HG02870 (cell line): Measurements from ENCODE around the gene CBLC.

Experiments used
- ATAC-seq: cut with Tn5 transposase; IDR thresholded peaks from one replicate; pipeline ENCODE4 v1.9.1; 2021; ENCODE audit warnings: mild to moderate bottlenecking, moderate library complexity; ENCODE audit not compliant: unreplicated experiment

The CBLC gene

GRCh38 chr19:44746616-44746945 lies 31.1 kb upstream of the CBLC start:
- no peak for ATAC-seq

DNA sequence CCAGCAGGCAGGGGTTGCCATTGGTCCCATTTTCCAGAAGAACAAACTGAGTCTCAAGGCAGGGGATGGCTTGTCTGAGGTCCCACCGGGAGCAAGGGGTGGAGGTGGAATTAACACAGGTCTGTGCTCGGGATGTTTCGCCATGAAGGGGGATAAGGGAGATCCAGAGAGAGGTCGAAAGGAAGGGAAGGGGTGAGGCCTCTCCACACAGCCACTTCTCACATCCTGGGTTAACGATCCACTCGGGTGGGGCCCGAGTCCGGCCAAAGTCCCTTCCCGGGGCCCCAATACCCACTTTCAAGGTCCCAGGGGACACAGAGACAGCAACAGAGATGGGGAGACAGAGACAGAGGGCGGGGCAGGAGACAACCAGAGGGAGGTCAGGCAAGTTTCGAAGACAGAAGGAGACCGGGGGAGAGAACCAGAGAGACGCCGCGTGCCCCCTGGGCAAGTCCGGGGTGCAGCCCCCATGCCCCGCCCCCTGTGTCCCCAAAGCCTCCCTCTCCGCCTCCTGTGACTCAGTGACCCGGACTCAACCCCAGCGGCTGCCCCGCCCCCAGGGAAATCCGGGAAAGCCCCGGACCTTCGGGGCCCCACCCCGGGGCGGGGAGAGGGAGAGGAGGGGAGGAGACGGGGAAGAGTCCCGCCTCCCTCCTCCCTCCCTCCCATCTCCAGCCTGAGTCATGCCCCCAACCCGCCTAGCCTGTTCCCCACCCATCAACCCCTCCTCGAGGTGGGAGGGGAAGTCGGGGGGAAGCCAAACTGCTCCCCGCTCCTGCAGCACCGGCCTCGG lies 30.5 kb upstream of the CBLC start:
- ATAC-seq, result no peak

- no peak for ATAC-seq
Measured at GRCh38 chr19:44747739-44748425, 29.8 kb upstream of the CBLC start.

DNA sequence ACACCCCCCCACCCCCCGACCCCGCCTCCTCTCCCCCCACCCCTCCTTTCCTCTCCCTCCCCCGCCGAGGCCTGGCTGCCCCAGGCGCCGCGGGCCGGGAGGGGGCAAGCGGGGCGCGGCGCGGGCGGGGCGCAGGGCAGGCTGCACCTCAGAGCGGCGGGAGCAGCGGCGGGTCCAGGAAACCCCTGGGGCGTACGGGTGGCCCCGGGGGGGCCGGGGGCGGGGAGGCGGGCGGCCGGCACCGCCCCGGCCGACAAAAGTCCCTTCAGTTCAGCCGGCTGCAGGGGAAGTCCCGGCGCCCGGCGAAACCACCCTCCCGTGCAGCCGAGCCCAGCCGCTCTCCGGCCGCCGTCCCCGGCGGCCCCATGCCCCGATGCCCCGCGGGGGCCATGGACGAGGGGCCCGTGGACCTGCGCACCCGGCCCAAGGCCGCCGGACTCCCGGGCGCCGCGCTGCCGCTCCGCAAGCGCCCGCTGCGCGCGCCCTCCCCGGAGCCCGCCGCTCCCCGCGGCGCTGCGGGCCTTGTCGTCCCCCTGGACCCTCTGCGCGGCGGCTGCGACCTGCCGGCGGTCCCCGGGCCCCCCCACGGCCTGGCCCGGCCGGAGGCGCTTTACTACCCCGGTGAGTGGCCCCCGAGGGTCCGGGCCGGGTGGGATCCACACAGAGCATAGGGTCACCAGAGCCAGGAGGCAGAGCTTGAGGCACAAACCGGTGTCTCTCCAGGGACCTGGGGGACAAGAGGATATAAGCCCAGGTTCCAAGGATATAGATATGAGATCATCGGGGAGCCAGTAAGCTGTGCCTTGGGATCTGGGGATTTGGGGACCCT lies 29.1 kb upstream of the CBLC start, which contains the start of gene BCL3:
TSS of gene BCL3 (plus strand) at position 283 of the 829 bp plus-strand sequence. CDS start at position 366, 83 bp downstream.
- no peak for ATAC-seq

DNA sequence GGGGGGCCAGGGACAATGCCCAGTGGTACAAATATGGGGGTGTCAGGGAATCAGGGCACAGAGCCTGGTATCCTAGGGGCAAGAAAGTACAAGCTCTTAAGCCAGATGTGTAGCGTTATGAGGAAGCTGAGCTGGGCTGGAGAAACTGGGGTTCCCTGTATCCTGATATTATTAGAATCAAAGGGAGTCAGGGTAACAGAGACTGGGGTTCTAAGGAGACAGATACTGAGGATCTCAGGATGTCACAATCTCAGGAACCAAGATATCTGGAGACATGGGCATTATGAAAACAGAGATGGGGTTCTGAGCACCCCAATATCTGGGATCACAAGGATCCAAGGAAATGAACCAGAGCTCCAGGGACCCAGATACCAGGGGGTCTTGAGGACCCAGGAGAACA lies 28.4 kb upstream of the CBLC start:
- no peak for ATAC-seq

- no peak for ATAC-seq
Measured at GRCh38 chr19:44749994-44750393, 27.7 kb upstream of the CBLC start.

DNA sequence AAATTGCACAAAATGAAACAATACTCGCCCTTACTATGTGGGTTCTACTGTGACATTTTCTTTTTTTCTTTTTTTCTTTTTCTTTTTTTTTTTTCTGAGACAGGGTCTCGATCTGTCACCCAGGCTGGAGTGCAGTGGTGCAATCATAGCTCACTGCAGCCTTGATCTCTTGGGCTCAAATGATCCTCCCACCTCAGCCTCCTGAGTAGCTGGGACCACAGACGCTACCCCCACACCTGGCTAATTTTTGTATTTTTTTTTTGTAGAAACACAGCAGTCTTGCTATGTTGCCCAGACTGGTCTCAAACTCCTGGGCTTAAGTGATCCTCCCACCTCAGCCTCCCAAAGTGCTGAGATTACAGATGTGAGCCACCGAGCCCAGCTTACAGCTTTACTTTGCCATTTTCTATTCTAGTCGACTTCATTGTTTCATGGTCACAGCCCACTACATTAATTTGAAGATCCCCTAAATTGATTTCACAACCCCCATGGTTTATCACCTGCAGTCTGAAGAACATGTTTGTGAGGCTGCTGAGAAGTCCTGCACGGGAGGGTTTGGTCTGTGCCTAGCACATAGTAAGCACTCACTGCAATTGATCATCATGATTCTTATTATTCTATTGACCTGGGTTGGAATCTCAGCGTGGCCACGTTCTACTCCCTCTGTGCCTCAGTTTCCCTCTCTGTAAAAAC lies 25.4 kb upstream of the CBLC start:
- no peak for ATAC-seq

DNA sequence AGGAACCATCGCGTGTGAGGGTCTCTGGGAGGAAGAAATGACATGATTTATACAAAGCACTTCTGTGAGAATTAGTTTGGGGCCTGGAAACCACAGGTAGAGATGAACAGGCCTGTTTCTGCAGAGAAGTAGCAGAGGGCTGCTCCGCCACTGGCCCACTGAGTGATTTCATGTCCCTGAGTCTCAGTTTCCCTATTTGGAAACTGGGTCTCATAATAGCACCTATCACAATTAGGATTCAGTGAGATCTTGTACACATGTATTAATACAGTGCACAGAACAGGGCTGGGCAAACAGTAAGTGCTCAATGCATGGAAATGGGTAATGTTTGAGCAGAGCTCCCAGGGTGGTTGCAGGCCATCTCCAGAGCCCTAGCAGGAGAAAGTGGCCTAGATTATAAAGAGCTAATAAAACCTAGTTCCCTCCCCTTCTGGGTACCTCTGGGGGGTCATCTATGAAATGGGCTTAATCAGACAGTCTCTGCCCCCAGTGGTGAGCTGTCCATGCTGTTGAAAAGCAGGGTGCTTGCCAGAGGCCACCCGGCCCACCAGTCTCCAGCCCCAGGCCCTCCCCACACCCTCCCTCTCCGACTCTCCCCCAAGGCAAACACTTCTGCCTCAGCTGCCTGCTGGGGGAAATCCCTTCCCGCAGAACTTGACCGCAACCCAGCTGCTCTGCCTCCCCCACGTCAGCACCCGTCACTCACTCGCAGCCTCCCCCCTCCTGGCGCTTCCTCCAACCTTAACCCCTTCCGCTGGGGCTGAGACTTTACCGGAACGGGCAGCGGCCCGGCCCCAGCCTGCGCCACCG lies 24.7 kb upstream of the CBLC start:
- ATAC-seq, result peak; percentile 63

DNA sequence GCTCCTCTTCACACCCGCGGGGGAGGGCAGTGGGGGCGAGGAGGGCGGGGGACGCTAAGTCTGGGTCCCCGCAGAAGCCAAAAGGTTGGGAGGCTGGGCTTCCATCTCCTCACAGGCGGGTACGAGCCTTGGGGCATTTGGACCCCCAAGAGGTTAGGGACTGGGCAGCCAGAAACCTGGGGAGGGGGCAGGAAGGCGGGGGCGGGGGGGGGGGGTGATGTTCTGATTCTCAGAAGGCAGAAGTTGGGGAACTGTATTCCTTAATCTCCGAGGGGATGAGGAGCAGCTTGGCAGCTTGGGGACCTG lies 24.1 kb upstream of the CBLC start:
- ATAC-seq, result no peak

GRCh38 chr19:44753932-44754749 lies 23.5 kb upstream of the CBLC start:
- no peak for ATAC-seq

DNA sequence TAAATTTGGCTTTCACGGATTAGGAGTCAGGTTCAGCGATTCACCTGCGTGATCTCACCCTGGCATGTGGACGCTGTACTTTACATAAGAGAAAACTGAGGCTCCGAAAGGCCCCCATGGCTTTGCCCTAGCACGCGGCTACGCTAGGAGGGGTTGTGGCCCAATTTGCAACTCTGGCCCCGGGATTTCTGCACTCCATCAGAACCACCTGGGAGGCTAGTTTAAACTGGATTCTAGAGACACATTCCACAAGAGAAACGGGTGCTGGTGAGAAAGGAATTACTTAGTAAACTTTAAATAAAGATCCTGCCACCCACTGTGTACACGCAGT lies 23.0 kb upstream of the CBLC start:
- ATAC-seq, result no peak

DNA sequence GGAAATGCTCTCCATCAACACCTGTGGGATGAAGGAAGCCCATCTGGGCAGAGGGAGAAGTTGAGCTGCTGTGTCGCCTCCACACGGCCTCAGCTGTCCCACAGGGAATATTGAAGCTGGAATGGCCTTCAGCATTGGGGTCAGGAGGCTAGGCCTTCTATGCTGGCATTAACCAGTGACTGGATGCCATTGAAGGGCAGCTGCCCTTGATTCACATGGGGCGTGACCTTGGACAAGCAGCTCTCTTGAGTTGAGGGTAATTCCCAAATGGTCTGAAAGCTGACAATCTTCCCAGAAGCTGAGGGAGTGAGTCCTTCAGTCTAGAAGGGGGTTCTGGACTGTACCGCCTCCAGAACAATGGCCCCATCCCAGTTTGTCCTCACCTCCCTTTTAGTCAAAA lies 22.5 kb upstream of the CBLC start:
- no peak for ATAC-seq

DNA sequence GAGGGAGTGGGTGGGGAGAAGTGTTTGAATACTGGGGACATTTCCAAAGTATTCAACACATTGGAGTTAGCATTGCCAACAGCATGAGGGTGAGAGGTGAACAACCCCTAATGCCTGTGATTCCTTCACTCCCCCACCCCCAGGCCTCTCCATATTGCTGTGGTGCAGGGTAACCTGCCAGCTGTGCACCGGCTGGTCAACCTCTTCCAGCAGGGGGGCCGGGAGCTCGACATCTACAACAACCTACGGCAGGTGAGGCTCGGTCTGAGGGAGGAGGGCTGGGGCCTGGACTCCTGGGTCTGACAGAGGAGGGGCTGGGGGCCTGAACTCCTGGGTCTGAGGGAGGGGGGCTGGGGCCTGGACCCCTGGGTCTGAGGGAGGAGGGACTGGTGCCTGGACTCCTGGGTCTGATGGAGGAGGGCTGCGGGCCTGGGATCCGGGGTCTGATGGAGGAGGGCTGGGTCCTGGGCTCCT lies 21.6 kb upstream of the CBLC start:
- ATAC-seq, result no peak

GRCh38 chr19:44757057-44757734 lies 20.5 kb upstream of the CBLC start:
- no peak for ATAC-seq

GRCh38 chr19:44757735-44758505 lies 19.8 kb upstream of the CBLC start:
- ATAC-seq, result no peak

GRCh38 chr19:44758596-44758995 lies 19.1 kb upstream of the CBLC start:
- ATAC-seq, result no peak

GRCh38 chr19:44759083-44759804 lies 18.4 kb upstream of the CBLC start:
- no peak for ATAC-seq

DNA sequence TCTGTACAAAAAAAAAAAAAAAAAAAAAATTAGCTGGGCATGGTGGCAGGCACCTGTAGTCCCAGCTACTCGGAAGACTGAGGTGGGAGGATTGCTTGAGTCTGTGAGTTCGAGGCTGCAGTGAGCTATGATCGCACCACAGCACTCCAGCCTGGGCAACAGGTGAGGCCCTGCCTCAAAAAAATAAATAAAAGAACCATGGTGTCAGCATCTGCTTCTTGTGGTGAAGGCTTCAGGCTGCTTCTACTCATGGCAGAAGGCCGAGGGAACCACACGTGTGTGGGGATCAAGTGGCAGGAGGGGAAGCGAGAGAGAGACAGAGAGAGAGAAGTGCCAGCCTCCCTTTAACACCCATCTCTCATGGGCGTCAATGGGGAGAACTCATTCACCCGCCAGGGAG lies 15.7 kb upstream of the CBLC start:
- ATAC-seq, result no peak
